Spleen (tissue), 11 donors: ENCODE measurements around the gene USP13. TPM values are rescaled to one million over a fixed set of nuclear protein-coding genes. Genes with fewer than 3 reads are reported as not detected.

Experiments
- DNase-seq: peaks from one replicate; pipeline ENCODE4 v3.0.0-alpha.2; 2020
- H3K27ac ChIP-seq, 8 donors: fragments of 200-600 bp; sonication (generic) in 7 of 8; 1 replicate in 4 of 8; 2 replicates in 4 of 8; pipeline versions ENCODE4 v1.5.0 to v1.8.0; 2016 to 2021; ENCODE audit warnings: inconsistent platforms in 4 of 8, mild to moderate bottlenecking in 4 of 8, moderate library complexity in 1 of 8
- H3K27me3 ChIP-seq, 7 donors: fragments of 200-600 bp; sonication (generic) in 6 of 7; replicated peaks in 1 of 7; 1 replicate in 4 of 7; 2 replicates in 3 of 7; pipeline versions ENCODE4 v1.5.0 to v1.8.0; 2016 to 2021; ENCODE audit warnings: inconsistent platforms in 3 of 7, mild to moderate bottlenecking in 1 of 7
- H3K36me3 ChIP-seq, 6 donors: fragments of 200-600 bp; sonication (generic) in 5 of 6; 1 replicate in 4 of 6; 2 replicates in 2 of 6; pipeline versions ENCODE4 v1.5.0 to v1.8.0; 2016 to 2021; ENCODE audit warnings: inconsistent platforms in 2 of 6
- H3K4me1 ChIP-seq, 6 donors: fragments of 200-600 bp; sonication (generic) in 5 of 6; 1 replicate in 3 of 6; 2 replicates in 3 of 6; pipeline versions ENCODE4 v1.5.0 to v1.8.0; 2016 to 2021; ENCODE audit warnings: inconsistent platforms in 3 of 6
- H3K4me3 ChIP-seq, 8 donors: fragments of 200-600 bp; sonication (generic) in 7 of 8; 1 replicate in 4 of 8; 2 replicates in 4 of 8; pipeline versions ENCODE4 v1.5.0 to v1.8.0; 2016 to 2021; ENCODE audit warnings: inconsistent platforms in 4 of 8, mild to moderate bottlenecking in 4 of 8, moderate library complexity in 2 of 8
- H3K9me3 ChIP-seq, 8 donors: fragments of 200-600 bp; sonication (generic) in 7 of 8; 1 replicate in 4 of 8; 2 replicates in 4 of 8; pipeline versions ENCODE4 v1.5.0 to v1.8.0; 2016 to 2021; ENCODE audit warnings: inconsistent platforms in 4 of 8
- CTCF ChIP-seq, 11 experiments: fragments of 200-600 bp in 7 of 11; fragments of 450-650 bp in 4 of 11; sonication (generic) in 4 of 11; IDR thresholded peaks in 8 of 11; conservative IDR thresholded peaks in 3 of 11; 1 replicate in 7 of 11; 2 replicates in 4 of 11; pipeline versions ENCODE4 v1.4.0 to v1.8.0; 2016 to 2021; ENCODE audit warnings: antibody characterized with exemption in 11 of 11, inconsistent platforms in 4 of 11, mild to moderate bottlenecking in 1 of 11
- POLR2A ChIP-seq, 3 donors: fragments of 450-650 bp; IDR thresholded peaks; one replicate each; pipeline ENCODE4 v1.5.1; 2017; ENCODE audit warnings: antibody characterized with exemption in 3 of 3, mild to moderate bottlenecking in 1 of 3
- POLR2AphosphoS5 ChIP-seq, 3 donors: sonication (generic); formaldehyde crosslinking; IDR thresholded peaks; one replicate each; pipeline ENCODE4 v1.5.1; 2017; ENCODE audit warnings: antibody characterized with exemption in 3 of 3
- WGBS, 5 donors: extraction: QIAGEN DNeasy Blood & Tissue Kit in 3 of 5; methylation state at CpG; one replicate each; pipeline versions ENCODE4 v1.1.5 to v1.1.7; 2013 to 2018; 5-methylcytosine and 5-hydroxymethylcytosine counted together
- intact Hi-C: fragments of 100-400 bp; cut with DNase I; formaldehyde crosslinking; loops from one replicate; pipeline ENCODE4 v1.15.0; 2023; ENCODE audit warnings: low total_unique reads
- polyA plus RNA-seq, 3 donors: library from polyadenylated mRNA; stranded (reverse); fragments of 200-250 nt; gene quantifications; one replicate each; pipeline ENCODE4 v1.2.1, GENCODE V29; 2013
- total RNA-seq, 7 donors: library from RNA; depleted of rRNA in 3 of 7; stranded (reverse); fragments of >200 nt in 3 of 7; fragmentation: NEBNext Ultra II Directional in 4 of 7; extraction: Animal tissue kit (Norgen Biotek cat#: 25700) in 4 of 7; gene quantifications; one replicate each; pipeline versions ENCODE4 v1.1.0 to v1.2.1, GENCODE V29; 2016 to 2021
- donor health status: healthy with polysubstance abuse.
- donor health status: DM: no; HTN: no; CAD: no; lungs with moderate emphysema.
- donor health status: DM: no; HTN: no; CAD: no.
- donor health status: Bipolar disorder and iron deficiency.
- donor health status: healthy.
- donor health status: DM: no; HTN: no; CAD: no.
- donor health status: DM: yes; HTN: yes; CAD: no.

The USP13 gene
- total and polyA plus RNA-seq, 10 donors = 1.1 to 9.4 (median 7.1) TPM

- DNase-seq = no peak
- Histone ChIP-seq H3K27me3 (no peaks in the 10 kb centered on the region), H3K27ac (no peak overlapping the region), H3K4me3 (no peak overlapping the region), H3K4me1 (no peaks in the 10 kb centered on the region), H3K36me3 (peaks cover 0 to 30% (median 2%) of the 10 kb centered on the region in 6 donors), H3K9me3 (no peaks in the 10 kb centered on the region)
- intact Hi-C loops = no loop called here
- WGBS, 5 donors = 89 to 97% (median 94%) methylated on average over 7 of the region's 7 CpGs
- TF ChIP-seq POLR2A (IDR thresholded peaks at IDR 0.05) (no peak), POLR2AphosphoS5 (IDR thresholded peaks at IDR 0.05) (no peak), CTCF (IDR thresholded peaks at IDR 0.05 in 8 of 11, conservative IDR thresholded peaks at IDR 0.05 in 3 of 11) (no peak)
These were observed 62.7 kb downstream of the USP13 start for GRCh38 chr3:179715582-179715981.

GRCh38 chr3:179716226-179716625 lies 63.4 kb downstream of the USP13 start:
- Histone ChIP-seq H3K4me3 (no peak overlapping the region), H3K27ac (no peak overlapping the region), H3K27me3 (no peaks in the 10 kb centered on the region), H3K9me3 (no peaks in the 10 kb centered on the region), H3K4me1 (no peaks in the 10 kb centered on the region), H3K36me3 (peaks cover 0 to 28% (median under 1%) of the 10 kb centered on the region in 6 donors)
- TF ChIP-seq CTCF (IDR thresholded peaks at IDR 0.05 in 8 of 11, conservative IDR thresholded peaks at IDR 0.05 in 3 of 11) (no peak), POLR2A (IDR thresholded peaks at IDR 0.05) (no peak), POLR2AphosphoS5 (IDR thresholded peaks at IDR 0.05) (no peak)
- intact Hi-C loops = no loop called here
- WGBS, 5 donors = 97 to 98% (median 98%) methylated on average over 4 of the region's 4 CpGs
- no peak for DNase-seq

- Histone ChIP-seq H3K4me1 (no peaks in the 10 kb centered on the region), H3K27ac (no peak overlapping the region), H3K27me3 (no peaks in the 10 kb centered on the region), H3K4me3 (no peak overlapping the region), H3K36me3 (peaks cover 0 to 28% (median 5%) of the 10 kb centered on the region in 6 donors), H3K9me3 (no peaks in the 10 kb centered on the region)
- TF ChIP-seq POLR2A (IDR thresholded peaks at IDR 0.05) = no peak
- TF ChIP-seq POLR2AphosphoS5 (IDR thresholded peaks at IDR 0.05) = no peak
- TF ChIP-seq CTCF (IDR thresholded peaks at IDR 0.05 in 8 of 11, conservative IDR thresholded peaks at IDR 0.05 in 3 of 11) = no peak
- WGBS, 5 donors = 63 to 76% (median 73%) methylated on average over 2 of the region's 2 CpGs
- intact Hi-C loops = no loop called here
- DNase-seq = no peak
These were observed 64.0 kb downstream of the USP13 start for GRCh38 chr3:179716811-179717210.

GRCh38 chr3:179717219-179717618 lies 64.4 kb downstream of the USP13 start:
- Histone ChIP-seq H3K27me3 (no peaks in the 10 kb centered on the region), H3K9me3 (no peaks in the 10 kb centered on the region), H3K36me3 (peaks cover 0 to 30% (median 6%) of the 10 kb centered on the region in 6 donors), H3K27ac (no peak overlapping the region), H3K4me1 (no peaks in the 10 kb centered on the region), H3K4me3 (no peak overlapping the region)
- TF ChIP-seq CTCF (IDR thresholded peaks at IDR 0.05 in 8 of 11, conservative IDR thresholded peaks at IDR 0.05 in 3 of 11) (no peak), POLR2AphosphoS5 (IDR thresholded peaks at IDR 0.05) (no peak), POLR2A (IDR thresholded peaks at IDR 0.05) (no peak)
- 59 to 94% (median 78%) methylated on average over 1 of the region's 1 CpG for WGBS, 5 donors
- intact Hi-C loops = no loop called here
- DNase-seq = no peak
